NCI-H748 treated with DMSO at 0.1 percent for 48 hours (cell line): ENCODE data around the gene SNAPC1.

Experiments
- DNase-seq: peaks from one replicate; lab custom pipeline; 2025; lab: John Stamatoyannopoulos, UW

Gene SNAPC1

DNA sequence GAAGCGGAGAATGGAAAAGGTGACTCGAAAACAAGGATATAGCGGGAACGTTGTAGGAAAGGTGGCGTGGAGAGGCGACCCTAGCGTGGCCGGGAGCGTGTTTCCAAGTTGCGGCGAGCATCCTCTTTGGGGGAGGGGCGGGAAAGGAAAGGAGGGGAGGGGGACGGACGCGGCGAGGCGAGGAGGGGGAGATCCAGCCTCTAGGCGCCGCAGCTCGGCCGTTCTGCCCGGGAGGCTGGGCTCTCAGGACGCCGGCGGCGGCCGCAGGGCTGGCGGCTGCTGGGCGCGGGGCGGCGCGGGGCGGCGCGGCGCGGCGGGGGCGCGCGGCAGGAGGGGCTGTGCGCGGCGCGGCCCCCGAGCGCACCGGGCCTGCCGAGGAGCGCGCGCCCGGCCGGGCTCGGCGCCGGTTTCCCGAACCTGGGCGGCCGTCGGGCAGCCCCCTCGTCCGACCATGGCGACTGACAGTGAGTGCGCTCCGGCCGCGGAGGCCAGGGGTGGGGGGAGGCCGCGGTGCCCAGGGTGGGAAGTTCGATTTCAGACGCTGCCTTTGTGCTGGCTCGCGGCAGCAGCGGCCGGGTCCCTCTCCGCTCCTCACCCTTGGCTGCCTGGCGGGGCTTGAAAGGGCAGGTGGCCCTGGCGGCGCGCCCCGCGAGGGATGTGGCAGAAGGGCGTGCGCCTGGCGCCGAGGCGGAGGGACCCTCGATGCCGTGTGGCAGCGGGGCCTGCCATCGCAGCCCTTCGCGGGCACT, 50.3 kb downstream of the SNAPC1 start, which contains the start of gene SYT16:
Gene SYT16 (plus strand): TSS at position 357 of the 749 bp plus-strand sequence.
- no peak for DNase-seq

DNA sequence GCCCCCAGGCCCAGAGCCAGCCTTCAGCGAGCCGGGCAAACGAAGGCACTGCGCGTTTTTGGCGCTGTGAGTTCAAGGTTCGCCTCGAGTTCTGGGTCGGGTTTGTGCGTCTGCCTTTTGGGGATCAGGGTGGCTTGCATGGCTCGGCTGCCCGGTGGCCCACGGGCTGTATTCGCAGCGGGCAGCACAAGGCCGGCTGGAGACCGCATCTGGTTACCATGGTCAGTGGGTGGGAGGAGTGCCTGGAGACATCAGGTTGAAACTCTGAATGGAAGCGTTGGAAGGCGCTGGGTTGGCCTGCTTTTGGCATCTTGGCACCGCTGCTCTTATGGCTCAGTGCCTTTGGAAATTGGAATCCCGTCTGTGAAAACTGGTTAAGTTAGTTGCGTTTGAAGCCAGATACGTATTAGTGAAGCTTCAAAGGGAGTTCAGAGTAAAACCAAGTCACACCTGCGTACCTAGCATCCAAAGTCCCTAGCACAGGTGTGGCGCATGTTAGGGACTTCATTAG, 50.9 kb downstream of the SNAPC1 start:
- no peak for DNase-seq

DNA sequence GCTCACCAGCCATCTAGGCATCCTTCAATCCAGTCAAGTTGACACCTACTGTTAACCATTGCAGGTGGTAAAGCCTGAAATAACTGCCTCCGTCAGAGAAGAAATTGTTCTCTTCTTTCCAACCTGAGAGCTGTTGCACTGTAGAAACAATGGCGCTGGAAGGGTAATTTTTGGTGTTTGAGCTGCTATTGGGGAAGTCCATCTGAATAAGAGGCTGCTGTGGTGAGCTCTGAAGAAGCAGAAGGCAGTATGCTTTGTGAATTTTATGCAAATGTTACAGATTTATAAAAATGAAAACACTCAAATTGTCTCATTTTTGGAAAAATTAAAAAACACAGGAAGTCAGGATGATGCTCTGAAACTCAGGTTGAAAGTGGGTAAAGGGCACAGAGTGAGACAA, 60.2 kb downstream of the SNAPC1 start:
- DNase-seq: no peak

DNA sequence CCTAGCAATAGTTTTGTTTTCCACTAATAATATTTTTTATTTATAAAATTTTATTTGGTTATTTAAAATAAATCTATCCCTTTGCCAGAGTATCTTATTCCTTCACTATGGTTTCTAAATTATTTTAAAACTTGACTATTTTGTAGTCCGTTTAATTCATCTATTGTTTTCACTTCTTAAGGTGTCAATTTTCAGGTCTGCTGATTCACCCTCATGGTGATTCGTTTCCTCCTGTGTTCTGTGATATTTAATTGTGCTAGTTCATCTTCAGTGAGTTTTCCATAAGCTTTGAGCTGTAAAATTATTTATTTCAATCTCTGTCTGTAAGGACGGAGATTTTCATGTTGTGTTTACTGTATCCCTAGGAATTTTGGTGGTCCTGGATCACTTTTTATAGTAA, 70.6 kb downstream of the SNAPC1 start:
- DNase-seq: no peak

- DNase-seq: no peak
Measured at GRCh38 chr14:61836184-61836583, 74.0 kb downstream of the SNAPC1 start.

DNA sequence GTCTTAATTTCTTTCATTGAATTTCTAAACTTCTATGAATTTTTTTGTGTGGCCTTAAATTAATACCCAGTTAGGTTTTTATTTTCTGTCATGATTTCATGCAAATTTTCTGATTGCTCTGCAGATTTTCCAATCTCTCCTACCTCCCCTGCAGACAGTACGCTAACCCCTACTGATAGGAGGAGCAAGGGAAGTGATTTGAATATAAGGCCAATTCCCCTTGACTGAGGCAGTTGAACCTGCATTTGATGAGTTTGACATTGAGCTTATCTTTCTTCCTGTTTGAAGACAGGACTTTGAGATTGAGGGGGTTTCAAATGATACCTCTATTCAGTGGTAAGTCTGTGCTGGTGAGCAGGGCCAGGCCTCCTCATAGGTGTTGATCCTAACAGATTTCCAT, 74.6 kb downstream of the SNAPC1 start:
- no peak for DNase-seq

GRCh38 chr14:61837336-61838229, 75.4 kb downstream of the SNAPC1 start:
- peak; percentile 77 for DNase-seq

DNA sequence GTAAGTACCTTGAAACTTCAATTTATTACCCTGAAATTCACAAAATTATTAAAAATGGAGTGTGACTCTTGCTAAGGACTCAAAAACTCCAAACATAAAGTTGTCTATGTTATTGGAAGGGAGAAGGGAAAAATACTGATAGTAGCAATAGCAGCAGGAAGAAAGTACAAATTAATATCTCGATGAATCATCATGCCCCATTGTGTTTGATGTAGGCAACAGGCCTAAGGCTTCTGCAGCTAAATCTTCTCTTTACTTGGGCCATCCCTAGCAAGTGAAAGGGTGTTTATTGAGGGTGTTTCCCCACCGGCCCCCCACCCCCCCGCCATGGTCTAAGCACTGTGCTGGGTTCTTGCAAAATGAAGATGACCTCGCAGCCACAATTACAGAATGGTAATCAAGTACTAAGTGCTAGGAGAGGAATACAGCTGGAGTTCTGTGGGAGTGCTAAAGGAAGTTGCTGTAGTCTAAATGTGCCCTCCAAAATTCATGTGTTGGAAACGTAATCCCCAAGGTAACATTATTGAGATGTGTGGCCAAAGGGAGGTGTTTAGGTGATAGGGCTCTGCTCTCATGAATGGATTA, 76.5 kb downstream of the SNAPC1 start:
- DNase-seq: no peak

GRCh38 chr14:61839507-61839906, 77.3 kb downstream of the SNAPC1 start:
- no peak for DNase-seq

- DNase-seq: no peak
Measured at GRCh38 chr14:61841145-61841544, 78.9 kb downstream of the SNAPC1 start.
